Hair follicle dermal papilla cell (primary cell): ENCODE measurements around the gene UPF2. TPM values are rescaled to one million over a fixed set of nuclear protein-coding genes. Genes with fewer than 3 reads are reported as not detected.

ENCODE experiments used
- small RNA-seq: library from RNA; depleted of rRNA; stranded (forward); fragments of <200 nt; gene quantifications from one replicate; pipeline ENCODE3, GENCODE V24; 2012
- total RNA-seq: library from RNA; depleted of rRNA; stranded (reverse); fragments of >200 nt; gene quantifications from 2 replicates; pipeline ENCODE4 v1.2.3, GENCODE V29; 2012

Gene UPF2, protein sequence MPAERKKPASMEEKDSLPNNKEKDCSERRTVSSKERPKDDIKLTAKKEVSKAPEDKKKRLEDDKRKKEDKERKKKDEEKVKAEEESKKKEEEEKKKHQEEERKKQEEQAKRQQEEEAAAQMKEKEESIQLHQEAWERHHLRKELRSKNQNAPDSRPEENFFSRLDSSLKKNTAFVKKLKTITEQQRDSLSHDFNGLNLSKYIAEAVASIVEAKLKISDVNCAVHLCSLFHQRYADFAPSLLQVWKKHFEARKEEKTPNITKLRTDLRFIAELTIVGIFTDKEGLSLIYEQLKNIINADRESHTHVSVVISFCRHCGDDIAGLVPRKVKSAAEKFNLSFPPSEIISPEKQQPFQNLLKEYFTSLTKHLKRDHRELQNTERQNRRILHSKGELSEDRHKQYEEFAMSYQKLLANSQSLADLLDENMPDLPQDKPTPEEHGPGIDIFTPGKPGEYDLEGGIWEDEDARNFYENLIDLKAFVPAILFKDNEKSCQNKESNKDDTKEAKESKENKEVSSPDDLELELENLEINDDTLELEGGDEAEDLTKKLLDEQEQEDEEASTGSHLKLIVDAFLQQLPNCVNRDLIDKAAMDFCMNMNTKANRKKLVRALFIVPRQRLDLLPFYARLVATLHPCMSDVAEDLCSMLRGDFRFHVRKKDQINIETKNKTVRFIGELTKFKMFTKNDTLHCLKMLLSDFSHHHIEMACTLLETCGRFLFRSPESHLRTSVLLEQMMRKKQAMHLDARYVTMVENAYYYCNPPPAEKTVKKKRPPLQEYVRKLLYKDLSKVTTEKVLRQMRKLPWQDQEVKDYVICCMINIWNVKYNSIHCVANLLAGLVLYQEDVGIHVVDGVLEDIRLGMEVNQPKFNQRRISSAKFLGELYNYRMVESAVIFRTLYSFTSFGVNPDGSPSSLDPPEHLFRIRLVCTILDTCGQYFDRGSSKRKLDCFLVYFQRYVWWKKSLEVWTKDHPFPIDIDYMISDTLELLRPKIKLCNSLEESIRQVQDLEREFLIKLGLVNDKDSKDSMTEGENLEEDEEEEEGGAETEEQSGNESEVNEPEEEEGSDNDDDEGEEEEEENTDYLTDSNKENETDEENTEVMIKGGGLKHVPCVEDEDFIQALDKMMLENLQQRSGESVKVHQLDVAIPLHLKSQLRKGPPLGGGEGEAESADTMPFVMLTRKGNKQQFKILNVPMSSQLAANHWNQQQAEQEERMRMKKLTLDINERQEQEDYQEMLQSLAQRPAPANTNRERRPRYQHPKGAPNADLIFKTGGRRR
- 12.0 and 13.0 TPM in 2 replicates for total RNA-seq

DNA sequence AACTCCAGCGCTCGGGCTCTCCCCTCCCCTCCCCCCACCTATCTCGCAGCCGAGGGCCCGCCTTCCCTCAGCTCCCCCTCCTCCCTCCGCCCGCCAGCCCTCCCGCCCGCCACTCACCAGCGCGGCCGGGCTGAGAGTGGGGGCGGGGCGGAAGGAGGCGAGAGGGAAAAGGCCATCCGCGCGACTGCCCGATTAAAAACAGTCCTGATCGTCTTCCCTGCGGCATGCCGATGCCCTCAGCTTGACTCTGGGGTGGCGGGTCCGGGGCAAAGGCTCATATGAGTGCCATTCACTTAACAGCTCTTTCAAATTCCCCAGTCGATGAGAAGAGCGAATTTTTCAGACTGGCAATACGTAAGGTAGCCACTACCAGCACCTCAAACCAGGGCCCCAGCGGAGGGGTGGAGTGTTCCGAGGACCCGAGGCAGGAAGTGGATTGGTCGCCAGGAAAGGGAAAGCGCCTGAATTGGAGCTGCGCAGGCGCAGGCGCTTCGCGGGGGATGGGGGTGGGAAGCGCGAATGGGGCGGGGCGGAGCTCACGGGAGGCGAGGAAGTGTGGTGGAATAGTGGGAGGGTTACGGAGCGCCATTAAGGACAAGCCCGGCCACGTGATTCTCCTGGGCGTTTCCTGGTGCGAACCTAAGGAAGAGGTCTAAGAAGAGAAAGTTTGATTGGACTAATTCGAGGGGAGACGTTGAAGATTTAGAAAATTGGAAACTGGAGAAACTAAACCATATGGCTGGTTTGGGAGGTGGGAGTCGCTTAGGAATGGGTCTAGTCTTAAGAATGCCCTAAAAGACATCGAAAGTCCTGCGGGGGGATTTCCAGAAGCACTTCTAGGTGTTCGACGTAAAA, at the start of gene UPF2:
Gene UPF2, minus strand, starts transcription at position 13 of the 855 bp plus-strand sequence. CDS start 7,386 bp downstream, outside the sequence.

DNA sequence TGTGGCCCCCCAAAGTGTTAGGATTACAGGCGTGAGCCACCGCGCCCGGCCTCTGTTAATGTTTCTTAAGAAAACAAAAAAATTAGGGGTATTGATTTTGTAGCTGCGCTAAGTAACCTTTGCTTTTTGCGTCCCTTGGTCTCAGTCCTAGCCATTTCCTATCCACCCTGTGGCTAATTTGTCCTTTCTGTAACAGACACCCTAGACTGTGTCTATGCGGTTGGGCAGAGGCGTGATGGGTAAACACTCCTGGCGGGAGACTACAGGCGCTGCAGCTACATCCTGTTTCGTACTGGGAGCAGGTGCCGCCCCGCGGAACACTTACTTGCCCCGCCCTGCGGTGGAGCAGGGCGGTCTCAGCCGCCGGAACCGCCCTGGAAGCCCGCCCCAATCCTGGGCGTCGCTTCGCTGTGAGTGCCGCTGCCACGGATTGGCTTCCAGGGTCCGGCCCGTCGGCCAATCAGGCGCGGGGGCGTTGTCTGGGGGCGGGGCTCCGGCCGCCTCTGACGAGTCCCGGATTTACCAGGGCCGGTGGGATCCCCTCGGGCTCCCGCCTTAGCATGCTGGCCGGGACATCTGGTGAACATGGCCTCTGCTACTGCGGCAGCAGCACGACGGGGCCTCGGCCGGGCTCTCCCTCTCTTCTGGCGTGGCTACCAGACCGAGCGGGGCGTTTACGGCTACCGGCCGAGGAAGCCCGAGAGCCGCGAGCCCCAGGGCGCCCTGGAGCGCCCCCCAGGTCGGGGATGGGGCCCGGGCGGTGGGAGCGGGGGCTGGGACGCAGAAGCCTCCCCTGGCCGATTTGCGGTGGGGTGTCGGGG, 26.1 kb upstream of the UPF2 start, which contains the start of gene DHTKD1:
Gene DHTKD1, plus strand, starts transcription at position 506 of the 821 bp plus-strand sequence. Its CDS starts 80 bp downstream, at position 586.

Small RNA genes lying within 50 kb of the gene (small RNA-seq; reads per million reads assigned to genes)
- gene RNU6-1095P, result not detected

Other genes with a start within 250 kb of the UPF2 start
- gene PROSER2, start 219.5 kb downstream of the UPF2 start, total RNA-seq, result 0.65 TPM in 1 of 2 replicates, not detected in the other
- gene DHTKD1, start 26.1 kb upstream of the UPF2 start, total RNA-seq, result 34.4 and 52.6 TPM in 2 replicates
- gene SEC61A2, start 86.9 kb upstream of the UPF2 start, total RNA-seq, result 10.1 and 12.8 TPM in 2 replicates
- gene NUDT5, start 153.1 kb upstream of the UPF2 start, total RNA-seq, result 32.7 and 40.6 TPM in 2 replicates
- 64.6 and 71.7 TPM in 2 replicates for gene CDC123, start 153.4 kb upstream of the UPF2 start, total RNA-seq